ENCODE data around the gene HSPB6. TPM values are rescaled to one million over a fixed set of nuclear protein-coding genes. Genes with fewer than 3 reads are reported as not detected.
"Not testable (repeated sequence)": the region's sequence is repeated elsewhere in the genome, so short reads cannot be mapped to it uniquely, and the experiment has no call there.

The HSPB6 gene
- total RNA-seq, 2 donors from 2014 or later: 35.0 to 117 TPM

DNA sequence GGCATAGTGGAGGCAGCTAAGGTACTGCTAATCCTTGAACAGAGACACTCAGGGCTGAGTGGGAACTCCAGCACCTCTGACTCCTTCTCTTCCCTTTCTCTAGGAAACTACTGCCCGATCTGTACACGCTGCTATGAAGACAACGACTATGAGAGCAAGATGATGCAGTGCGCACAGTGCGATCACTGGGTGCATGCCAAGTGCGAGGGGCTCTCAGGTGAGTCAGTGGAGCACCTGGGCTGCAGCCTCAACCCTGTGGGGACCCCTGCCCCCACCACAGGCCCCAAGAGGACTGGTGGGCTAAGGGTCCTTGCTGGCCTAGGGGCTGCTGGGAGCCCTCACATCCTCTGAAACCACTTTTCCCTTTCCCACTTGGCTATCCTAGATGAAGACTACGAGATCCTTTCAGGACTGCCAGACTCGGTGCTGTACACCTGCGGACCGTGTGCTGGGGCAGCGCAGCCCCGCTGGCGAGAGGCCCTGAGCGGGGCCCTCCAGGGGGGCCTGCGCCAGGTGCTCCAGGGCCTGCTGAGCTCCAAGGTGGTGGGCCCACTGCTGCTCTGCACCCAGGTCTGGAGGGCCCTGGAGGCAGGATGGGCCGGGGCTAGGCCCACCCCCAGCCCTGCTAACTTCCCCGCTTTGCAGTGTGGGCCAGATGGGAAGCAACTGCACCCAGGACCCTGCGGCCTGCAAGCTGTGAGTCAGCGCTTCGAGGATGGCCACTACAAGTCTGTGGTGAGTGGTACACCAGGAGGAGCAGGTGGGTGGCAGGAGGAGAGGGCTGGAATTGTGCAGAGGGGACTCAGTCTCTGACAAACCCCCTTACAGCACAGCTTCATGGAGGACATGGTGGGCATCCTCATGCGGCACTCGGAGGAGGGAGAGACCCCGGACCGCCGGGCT is 29.5 kb downstream of the HSPB6 start:
- no peak for DNase-seq
- H3K9me3 ChIP-seq: no peaks in the 10 kb centered on the region
- intact Hi-C loops (cut with DNase I): no loop called here
- H3K36me3 ChIP-seq (replicated peaks in 1 of 2; ENCODE audit: insufficient read depth in 1 of 2, low read depth in 2 of 2): peaks cover 29 to 76% of the 10 kb centered on the region in 2 donors
- H3K27me3 ChIP-seq: no peaks in the 10 kb centered on the region
- no peak overlapping the region for H3K4me3 ChIP-seq
- 85 to 92% methylated on average over 7 to 20 of the region's 25 CpGs for WGBS, 2 donors
- no peaks in the 10 kb centered on the region for H3K4me1 ChIP-seq
- TF ChIP-seq, protein P1, sequence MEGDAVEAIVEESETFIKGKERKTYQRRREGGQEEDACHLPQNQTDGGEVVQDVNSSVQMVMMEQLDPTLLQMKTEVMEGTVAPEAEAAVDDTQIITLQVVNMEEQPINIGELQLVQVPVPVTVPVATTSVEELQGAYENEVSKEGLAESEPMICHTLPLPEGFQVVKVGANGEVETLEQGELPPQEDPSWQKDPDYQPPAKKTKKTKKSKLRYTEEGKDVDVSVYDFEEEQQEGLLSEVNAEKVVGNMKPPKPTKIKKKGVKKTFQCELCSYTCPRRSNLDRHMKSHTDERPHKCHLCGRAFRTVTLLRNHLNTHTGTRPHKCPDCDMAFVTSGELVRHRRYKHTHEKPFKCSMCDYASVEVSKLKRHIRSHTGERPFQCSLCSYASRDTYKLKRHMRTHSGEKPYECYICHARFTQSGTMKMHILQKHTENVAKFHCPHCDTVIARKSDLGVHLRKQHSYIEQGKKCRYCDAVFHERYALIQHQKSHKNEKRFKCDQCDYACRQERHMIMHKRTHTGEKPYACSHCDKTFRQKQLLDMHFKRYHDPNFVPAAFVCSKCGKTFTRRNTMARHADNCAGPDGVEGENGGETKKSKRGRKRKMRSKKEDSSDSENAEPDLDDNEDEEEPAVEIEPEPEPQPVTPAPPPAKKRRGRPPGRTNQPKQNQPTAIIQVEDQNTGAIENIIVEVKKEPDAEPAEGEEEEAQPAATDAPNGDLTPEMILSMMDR (IDR thresholded peaks at IDR 0.05): no peak
- no peak for ATAC-seq
- H3K27ac ChIP-seq: no peak overlapping the region

DNA sequence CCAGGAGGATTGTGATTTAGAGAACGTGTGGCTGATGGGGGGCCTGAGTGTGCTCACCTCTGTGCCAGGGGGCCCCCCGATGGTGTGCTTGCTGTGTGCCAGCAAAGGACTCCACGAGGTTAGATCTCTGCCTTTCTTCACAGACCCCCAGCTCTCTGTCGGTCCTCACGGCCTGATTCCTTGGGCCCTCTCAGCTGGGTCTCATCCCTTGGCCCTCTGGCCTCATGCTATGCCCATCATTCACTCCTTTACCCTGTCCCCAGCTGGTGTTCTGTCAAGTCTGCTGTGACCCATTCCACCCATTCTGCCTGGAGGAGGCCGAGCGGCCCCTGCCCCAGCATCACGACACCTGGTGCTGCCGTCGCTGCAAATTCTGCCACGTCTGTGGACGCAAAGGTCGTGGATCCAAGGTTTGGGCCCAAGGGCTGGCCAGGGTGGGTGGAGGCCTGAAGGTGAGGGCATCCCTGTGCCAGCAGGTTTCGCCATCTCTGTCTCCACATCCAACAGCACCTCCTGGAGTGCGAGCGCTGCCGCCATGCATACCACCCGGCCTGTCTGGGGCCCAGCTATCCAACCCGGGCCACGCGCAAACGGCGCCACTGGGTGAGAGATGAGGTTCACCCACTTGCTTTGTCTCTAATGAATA is 31.5 kb downstream of the HSPB6 start:
- H3K36me3 ChIP-seq (replicated peaks in 1 of 2; ENCODE audit: insufficient read depth in 1 of 2, low read depth in 2 of 2): peaks cover 24 to 66% of the 10 kb centered on the region in 2 donors
- H3K27ac ChIP-seq: no peak overlapping the region
- H3K9me3 ChIP-seq: no peaks in the 10 kb centered on the region
- ATAC-seq (no peak), DNase-seq (no peak)
- TF ChIP-seq, protein P1 (IDR thresholded peaks at IDR 0.05): no peak
- no peak for TF ChIP-seq POLR2A (IDR thresholded peaks at IDR 0.05)
- intact Hi-C loops (cut with DNase I): no loop called here
- H3K4me3 ChIP-seq: no peak overlapping the region
- H3K27me3 ChIP-seq: no peaks in the 10 kb centered on the region
- 91 to 95% methylated on average over 19 to 22 of the region's 23 CpGs for WGBS, 2 donors
- H3K4me1 ChIP-seq: no peaks in the 10 kb centered on the region

DNA sequence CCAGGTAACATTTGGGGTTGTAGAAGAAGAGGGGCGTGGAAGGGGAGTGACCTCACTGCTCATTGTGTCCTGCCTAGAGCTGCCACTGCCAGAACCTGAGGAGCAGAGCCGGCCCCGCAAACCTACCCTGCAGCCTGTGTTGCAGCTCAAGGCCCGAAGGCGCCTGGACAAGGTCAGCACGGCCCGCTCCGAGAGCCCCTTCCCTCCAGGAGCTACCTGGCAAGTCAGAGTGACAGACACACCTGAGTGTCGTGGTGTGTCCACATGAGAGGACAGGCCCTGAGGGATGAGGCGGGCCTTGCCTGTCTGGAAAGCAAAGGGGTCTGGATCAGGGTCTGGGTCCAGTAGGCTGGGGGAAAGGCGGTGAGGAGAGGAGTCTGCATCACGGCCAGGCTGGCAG is 32.3 kb downstream of the HSPB6 start:
- Histone ChIP-seq H3K4me3 (no peak overlapping the region), H3K4me1 (peaks cover 6% of the 10 kb centered on the region), H3K36me3 (replicated peaks in 1 of 2; ENCODE audit: insufficient read depth in 1 of 2, low read depth in 2 of 2) (peaks cover 27 to 61% of the 10 kb centered on the region in 2 donors), H3K9me3 (no peaks in the 10 kb centered on the region), H3K27ac (no peak overlapping the region), H3K27me3 (no peaks in the 10 kb centered on the region)
- TF ChIP-seq, protein P1 (IDR thresholded peaks at IDR 0.05): no peak
- TF ChIP-seq POLR2A (IDR thresholded peaks at IDR 0.05): no peak
- 90 to 94% methylated on average over 2 to 12 of the region's 12 CpGs for WGBS, 2 donors
- ATAC-seq: no peak
- no peak for DNase-seq
- intact Hi-C loops (cut with DNase I): no loop called here

DNA sequence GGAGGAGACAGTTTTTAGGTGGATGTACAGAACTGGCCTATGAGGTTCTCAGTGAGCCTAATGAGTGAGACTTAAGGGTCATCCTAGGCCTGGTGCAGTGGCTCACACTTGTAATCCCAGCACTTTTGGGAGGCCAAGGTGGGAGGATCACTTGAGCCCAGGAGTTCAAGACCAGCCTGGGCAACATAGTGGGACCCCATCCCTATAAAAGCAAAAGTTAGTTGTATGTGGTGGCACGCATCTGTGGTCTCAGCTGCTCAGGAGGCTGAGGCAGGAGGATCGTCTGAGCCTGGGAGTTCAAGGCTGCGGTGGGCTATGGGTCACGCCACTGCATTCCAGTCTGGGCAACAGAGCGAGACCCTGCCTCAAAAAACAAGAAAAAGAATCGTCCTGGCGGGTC is 32.7 kb downstream of the HSPB6 start:
- H3K4me3 ChIP-seq; H3K9me3 ChIP-seq; DNase-seq; ATAC-seq; intact Hi-C loops (cut with DNase I); H3K27me3 ChIP-seq; H3K27ac ChIP-seq: not testable (repeated sequence)
- WGBS, 2 donors: 87 to 89% methylated on average over 7 of the region's 7 CpGs
- Histone ChIP-seq H3K4me1 (peaks cover 11% of the 10 kb centered on the region), H3K36me3 (replicated peaks in 1 of 2; ENCODE audit: insufficient read depth in 1 of 2, low read depth in 2 of 2) (peaks cover 27 to 57% of the 10 kb centered on the region in 2 donors)

DNA sequence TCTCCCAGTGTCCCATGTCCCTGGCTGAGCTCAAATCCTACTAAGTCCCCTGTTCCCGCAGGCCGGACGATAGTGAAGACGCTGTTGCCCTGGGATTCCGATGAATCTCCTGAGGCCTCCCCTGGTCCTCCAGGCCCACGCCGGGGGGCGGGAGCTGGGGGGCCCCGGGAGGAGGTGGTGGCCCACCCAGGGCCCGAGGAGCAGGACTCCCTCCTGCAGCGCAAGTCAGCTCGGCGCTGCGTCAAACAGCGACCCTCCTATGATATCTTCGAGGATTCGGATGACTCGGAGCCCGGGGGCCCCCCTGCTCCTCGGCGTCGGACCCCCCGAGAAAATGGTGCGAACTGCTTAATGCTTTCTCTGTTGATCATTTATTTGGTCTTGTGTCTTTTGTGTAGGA is 33.2 kb downstream of the HSPB6 start:
- H3K4me3 ChIP-seq: no peak overlapping the region
- no peaks in the 10 kb centered on the region for H3K9me3 ChIP-seq
- H3K36me3 ChIP-seq (replicated peaks in 1 of 2; ENCODE audit: insufficient read depth in 1 of 2, low read depth in 2 of 2): peaks cover 27 to 54% of the 10 kb centered on the region in 2 donors
- TF ChIP-seq, protein P1 (IDR thresholded peaks at IDR 0.05): no peak
- TF ChIP-seq POLR2A (IDR thresholded peaks at IDR 0.05): no peak
- H3K27ac ChIP-seq: no peak overlapping the region
- no peak for DNase-seq
- peaks cover 15% of the 10 kb centered on the region for H3K4me1 ChIP-seq
- intact Hi-C loops (cut with DNase I): no loop called here
- WGBS, 2 donors: 90 to 94% methylated on average over 18 to 22 of the region's 24 CpGs
- no peaks in the 10 kb centered on the region for H3K27me3 ChIP-seq
- ATAC-seq: no peak
